ENCODE data around the gene PTCSC3. TPM values are rescaled to one million over a fixed set of nuclear protein-coding genes. Genes with fewer than 3 reads are reported as not detected.

The PTCSC3 gene
- total and polyA plus RNA-seq, 2 of the 13 experiments (the other 11 are each of a cell fraction or from before 2014, with no cell fraction given): not detected

DNA sequence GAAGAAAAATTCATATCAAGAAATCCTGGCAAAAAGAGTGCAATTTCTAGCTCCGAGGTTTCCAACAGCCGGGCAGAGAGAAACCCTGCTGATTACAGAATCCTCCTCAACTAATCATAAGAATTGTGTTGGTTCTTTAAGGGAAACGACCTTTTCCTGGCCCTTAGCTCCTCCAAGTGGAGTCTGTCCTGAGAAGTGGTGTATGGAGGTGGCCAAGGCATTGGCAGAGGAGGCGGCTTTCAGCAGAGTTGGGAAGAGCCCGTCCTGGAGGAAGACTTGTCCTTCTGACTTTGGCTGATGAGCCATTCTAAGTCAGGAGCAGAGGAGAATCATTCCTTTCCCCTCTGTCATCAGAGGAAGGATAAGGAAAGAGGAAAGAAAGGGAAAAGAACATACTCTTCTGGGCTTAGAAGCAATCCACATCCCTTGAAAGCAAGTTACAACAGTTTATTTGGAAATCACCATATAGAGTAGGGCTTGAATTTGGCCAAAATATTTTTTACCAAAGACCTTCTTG lies 46.5 kb upstream of the PTCSC3 start:
- Histone ChIP-seq H3K4me1 (ENCODE audit: insufficient read depth, low read length) (no peaks in the 10 kb centered on the region), H3K4me3 (replicated peaks in 1 of 3; ENCODE audit: insufficient read depth in 1 of 3, low read depth in 2 of 3, low read length in 3 of 3) (no peak overlapping the region), H3K79me2 (ENCODE audit: insufficient read depth, low read length) (no peaks in the 10 kb centered on the region), H3K36me3 (replicated peaks in 1 of 2; ENCODE audit: control insufficient read depth in 1 of 2, insufficient read depth in 2 of 2, low read length in 2 of 2) (no peaks in the 10 kb centered on the region), H3K9ac (ENCODE audit: insufficient read depth, low read depth, low read length) (no peak overlapping the region), H2AFZ (ENCODE audit: low read length) (no peak overlapping the region), H3K9me3 (ENCODE audit: low read length) (no peaks in the 10 kb centered on the region), H3K27me3 (ENCODE audit: control insufficient read depth in 1 of 2, insufficient read depth in 2 of 2, low read length in 2 of 2) (peaks cover 1 to 41% of the 10 kb centered on the region in 2 experiments; a peak in 4 of 5 replicates), H3K4me2 (ENCODE audit: low read depth, low read length) (no peak overlapping the region), H3K27ac (ENCODE audit: extremely low read length, insufficient read depth, low read length) (no peak overlapping the region), H4K20me1 (ENCODE audit: insufficient read depth, low read length) (no peaks in the 10 kb centered on the region)
- WGBS (ENCODE audit: low lambda C conversion rate): 23% methylated on average over 5 of the region's 5 CpGs
- ATAC-seq (no peak), DNase-seq (ENCODE audit: low spot score) (no peak), FAIRE-seq (no peak)
- intact Hi-C loops (cut with micrococcal nuclease; ENCODE audit: unreplicated experiment): no loop called here
- BruUV-seq (replicated peaks): no TSS peak
- ChIA-PET POLR2A (interaction anchor here (1.1 kb wide), 1 partner anchor 98 kb away, joined by 3 read pairs; the partner anchor contains the start of gene MBIP), CTCF (ENCODE audit: low intra/inter-chr PET ratio, low total read pairs) (no interaction called here)
- TF ChIP-seq CBX2 (IDR thresholded peaks at IDR 0.05; ENCODE audit: low read depth, low read length) (0 out of 2 replicates have a peak, but pooled peaks have one; percentile 28), CBX2 (CRISPR knock-in tag; IDR thresholded peaks at IDR 0.05; ENCODE audit: low read depth) (no peak), SNAPC2 (CRISPR knock-in tag; IDR thresholded peaks at IDR 0.05) (no peak)
- in situ Hi-C loops (cut with HindIII; ENCODE audit: extremely low pct_ligation_motif_present, low pct_unique_long_range_greater_than_20kb): no loop called here

- H3K36me3 ChIP-seq (replicated peaks in 1 of 2; ENCODE audit: control insufficient read depth in 1 of 2, insufficient read depth in 2 of 2, low read length in 2 of 2): no peaks in the 10 kb centered on the region
- H3K27ac ChIP-seq (ENCODE audit: extremely low read length, insufficient read depth, low read length): no peak overlapping the region
- no peaks in the 10 kb centered on the region for H3K9me3 ChIP-seq (ENCODE audit: low read length)
- intact Hi-C loops (cut with micrococcal nuclease; ENCODE audit: unreplicated experiment) (no loop called here), in situ Hi-C loops (cut with HindIII; ENCODE audit: extremely low pct_ligation_motif_present, low pct_unique_long_range_greater_than_20kb) (no loop called here)
- DNase-seq (ENCODE audit: low spot score) (no peak), FAIRE-seq (no peak), ATAC-seq (no peak)
- no peak overlapping the region for H3K4me2 ChIP-seq (ENCODE audit: low read depth, low read length)
- no peak overlapping the region for H2AFZ ChIP-seq (ENCODE audit: low read length)
- no peaks in the 10 kb centered on the region for H3K4me1 ChIP-seq (ENCODE audit: insufficient read depth, low read length)
- ChIA-PET POLR2A (interaction anchor here (1.1 kb wide), 1 partner anchor 98 kb away, joined by 3 read pairs; the partner anchor contains the start of gene MBIP), CTCF (ENCODE audit: low intra/inter-chr PET ratio, low total read pairs) (no interaction called here)
- no peaks in the 10 kb centered on the region for H3K79me2 ChIP-seq (ENCODE audit: insufficient read depth, low read length)
- no peaks in the 10 kb centered on the region for H4K20me1 ChIP-seq (ENCODE audit: insufficient read depth, low read length)
- TF ChIP-seq, protein P1, sequence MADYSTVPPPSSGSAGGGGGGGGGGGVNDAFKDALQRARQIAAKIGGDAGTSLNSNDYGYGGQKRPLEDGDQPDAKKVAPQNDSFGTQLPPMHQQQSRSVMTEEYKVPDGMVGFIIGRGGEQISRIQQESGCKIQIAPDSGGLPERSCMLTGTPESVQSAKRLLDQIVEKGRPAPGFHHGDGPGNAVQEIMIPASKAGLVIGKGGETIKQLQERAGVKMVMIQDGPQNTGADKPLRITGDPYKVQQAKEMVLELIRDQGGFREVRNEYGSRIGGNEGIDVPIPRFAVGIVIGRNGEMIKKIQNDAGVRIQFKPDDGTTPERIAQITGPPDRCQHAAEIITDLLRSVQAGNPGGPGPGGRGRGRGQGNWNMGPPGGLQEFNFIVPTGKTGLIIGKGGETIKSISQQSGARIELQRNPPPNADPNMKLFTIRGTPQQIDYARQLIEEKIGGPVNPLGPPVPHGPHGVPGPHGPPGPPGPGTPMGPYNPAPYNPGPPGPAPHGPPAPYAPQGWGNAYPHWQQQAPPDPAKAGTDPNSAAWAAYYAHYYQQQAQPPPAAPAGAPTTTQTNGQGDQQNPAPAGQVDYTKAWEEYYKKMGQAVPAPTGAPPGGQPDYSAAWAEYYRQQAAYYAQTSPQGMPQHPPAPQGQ (CRISPR knock-in tag; IDR thresholded peaks at IDR 0.05; ENCODE audit: borderline replicate concordance): no peak
- no peak for TF ChIP-seq ZNF530 (CRISPR knock-in tag; IDR thresholded peaks at IDR 0.05; ENCODE audit: low read depth)
- TF ChIP-seq ZNF343 (CRISPR knock-in tag; IDR thresholded peaks at IDR 0.05): no peak
- TF ChIP-seq WIZ (CRISPR knock-in tag; IDR thresholded peaks at IDR 0.05): no peak
- TF ChIP-seq REL (CRISPR knock-in tag; conservative IDR thresholded peaks at IDR 0.05): no peak
- peak; percentile 57 for TF ChIP-seq ZNF629 (CRISPR knock-in tag; conservative IDR thresholded peaks at IDR 0.05)
- no peak overlapping the region for H3K4me3 ChIP-seq (replicated peaks in 1 of 3; ENCODE audit: insufficient read depth in 1 of 3, low read depth in 2 of 3, low read length in 3 of 3)
- BruUV-seq (replicated peaks): no TSS peak
- H3K27me3 ChIP-seq (ENCODE audit: control insufficient read depth in 1 of 2, insufficient read depth in 2 of 2, low read length in 2 of 2): peaks cover under 1 to 44% of the 10 kb centered on the region in 2 experiments; a peak in 4 of 5 replicates
- no peak overlapping the region for H3K9ac ChIP-seq (ENCODE audit: insufficient read depth, low read depth, low read length)
Observed at GRCh38 chr14:36222337-36222736, 45.8 kb upstream of the PTCSC3 start.

Measured in HepG2 (cell line).